Neural cell (in vitro differentiated cells): ENCODE measurements around the gene ZBTB12.

Experiments used
- CTCF ChIP-seq: fragments of 450-650 bp; IDR thresholded peaks from 2 replicates; pipeline ENCODE4 v1.5.1; 2014; ENCODE audit warnings: antibody characterized with exemption, mild to moderate bottlenecking, moderate library complexity; ENCODE audit not compliant: poor library complexity, severe bottlenecking
- EP300 ChIP-seq: fragments of 450-650 bp; conservative IDR thresholded peaks from 2 replicates; pipeline ENCODE4 v1.6.1; 2014; ENCODE audit warnings: antibody characterized with exemption, mild to moderate bottlenecking, moderate library complexity; ENCODE audit not compliant: poor library complexity, severe bottlenecking
- EZH2 ChIP-seq: fragments of 200-600, 300-800 bp; shearing (Covaris generic), sonication (generic); IDR thresholded peaks from 2 replicates; pipeline ENCODE4 v1.6.1; 2014; ENCODE audit warnings: antibody characterized with exemption, low read length, borderline replicate concordance, mild to moderate bottlenecking; ENCODE audit not compliant: insufficient read depth, poor library complexity, severe bottlenecking
- MXI1 ChIP-seq: fragments of 450-650 bp; conservative IDR thresholded peaks from 2 replicates; pipeline ENCODE4 v1.6.1; 2014; ENCODE audit warnings: antibody characterized with exemption, mild to moderate bottlenecking; ENCODE audit not compliant: poor library complexity, severe bottlenecking
- POLR2AphosphoS5 ChIP-seq: IDR thresholded peaks from 2 replicates; pipeline ENCODE4 v1.6.1; 2012
- SMC3 ChIP-seq: fragments of 450-650 bp; conservative IDR thresholded peaks from 2 replicates; pipeline ENCODE4 v1.6.1; 2014; ENCODE audit warnings: antibody characterized with exemption, mild to moderate bottlenecking, moderate library complexity; ENCODE audit not compliant: poor library complexity
- TAF1 ChIP-seq: IDR thresholded peaks from 2 replicates; pipeline ENCODE4 v1.6.1; 2012; ENCODE audit warnings: low read depth

DNA sequence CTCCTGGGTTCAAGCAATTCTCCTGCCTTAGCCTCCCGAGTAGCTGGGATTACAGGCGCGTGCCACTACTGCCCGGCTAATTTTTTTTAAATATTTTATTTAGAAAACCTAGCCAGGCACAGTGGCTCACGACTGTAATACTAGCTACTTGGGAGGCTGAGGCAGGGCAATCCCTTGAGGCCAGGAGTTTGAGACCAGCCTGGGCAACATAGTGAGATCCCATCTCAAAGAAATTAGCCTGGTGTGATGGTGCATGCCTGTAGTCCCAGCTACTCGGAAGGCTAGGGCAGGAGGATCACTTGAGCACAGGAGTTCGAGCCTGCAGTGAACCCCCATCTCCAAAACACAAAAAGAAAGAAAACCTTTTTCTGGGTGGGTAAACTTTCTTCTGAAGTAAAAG, 25.5 kb downstream of the ZBTB12 start:
- TF ChIP-seq EZH2 (no peak), POLR2AphosphoS5 (no peak), CTCF (no peak), EP300 (no peak), SMC3 (no peak), MXI1 (no peak), TAF1 (no peak)
